HepG2 (cell line): ENCODE data around the gene CBY1. TPM values are rescaled to one million over a fixed set of nuclear protein-coding genes. Genes with fewer than 3 reads are reported as not detected.

Experiments used
- ARHGAP35 ChIP-seq: sonication (generic); formaldehyde crosslinking; IDR thresholded peaks from 2 replicates; pipeline ENCODE4 v1.9.0; 2022; ENCODE audit warnings: mild to moderate bottlenecking, inconsistent platforms, moderate library complexity, missing genetic modification reagents, borderline replicate concordance
- ATF7-NPFF ChIP-seq: sonication (generic); formaldehyde crosslinking; IDR thresholded peaks from 2 replicates; pipeline ENCODE4 v1.8.1; 2023; ENCODE audit warnings: mild to moderate bottlenecking, low read depth, missing genetic modification reagents, moderate library complexity
- MEIS2 ChIP-seq: sonication (generic); formaldehyde crosslinking; IDR thresholded peaks from 2 replicates; pipeline ENCODE4 v1.9.0; 2021; ENCODE audit warnings: mild to moderate bottlenecking, missing genetic modification reagents
- MYC ChIP-seq: sonication (generic); formaldehyde crosslinking; IDR thresholded peaks from 2 replicates; pipeline ENCODE4 v1.9.0; 2021; ENCODE audit warnings: missing genetic modification reagents, borderline replicate concordance
- RARA ChIP-seq: IDR thresholded peaks from 2 replicates; pipeline ENCODE4 v1.6.1; 2016; ENCODE audit warnings: missing genetic modification reagents, missing compliant biosample characterization
- ZNF30 ChIP-seq: sonication (generic); formaldehyde crosslinking; IDR thresholded peaks from 2 replicates; pipeline ENCODE4 v1.5.0; 2020; ENCODE audit warnings: mild to moderate bottlenecking, missing genetic modification reagents
- ZNF329 ChIP-seq: sonication (generic); formaldehyde crosslinking; IDR thresholded peaks from 2 replicates; pipeline ENCODE4 v1.9.0; 2021; ENCODE audit warnings: low read depth, mild to moderate bottlenecking, missing genetic modification reagents
- ZNF430 ChIP-seq: sonication (generic); formaldehyde crosslinking; IDR thresholded peaks from 2 replicates; pipeline ENCODE4 v1.9.0; 2021; ENCODE audit warnings: mild to moderate bottlenecking, missing genetic modification reagents
- ZNF768 ChIP-seq: sonication (generic); formaldehyde crosslinking; IDR thresholded peaks from 2 replicates; pipeline ENCODE4 v1.4.0; 2020; ENCODE audit warnings: missing genetic modification reagents
- ZSCAN12 ChIP-seq: sonication (generic); formaldehyde crosslinking; IDR thresholded peaks from 2 replicates; pipeline ENCODE4 v1.9.0; 2021; ENCODE audit warnings: mild to moderate bottlenecking, missing genetic modification reagents
- polyA plus RNA-seq, 8 experiments: library from polyadenylated mRNA; depleted of rRNA in 3 of 8; stranded (reverse) in 7 of 8; unstranded in 1 of 8; fragments of >200 nt; fragmentation: Illumina TruSeq in 4 of 8; extraction: Trizol in 4 of 8; gene quantifications; 2 replicates each; pipeline versions ENCODE4 v1.2.1 to v1.2.3, GENCODE V29; 2011 to 2016; ENCODE audit warnings: low read depth in 4 of 8, missing spikeins in 1 of 8, mixed read lengths in 1 of 8; ENCODE audit not compliant: insufficient read depth in 1 of 8
- total RNA-seq, 5 experiments: library from RNA; depleted of rRNA; stranded (reverse); fragments of >200 nt; fragmentation: Illumina TruSeq; extraction: Trizol; gene quantifications; 2 replicates each; pipeline ENCODE4 v1.2.3, GENCODE V29; 2016; ENCODE audit warnings: low read depth in 1 of 5
- TF ChIP-seq, protein P1 (sequence below): sonication (generic); formaldehyde crosslinking; IDR thresholded peaks from 2 replicates; pipeline ENCODE4 v1.5.0; 2020; ENCODE audit warnings: mild to moderate bottlenecking, missing genetic modification reagents, borderline replicate concordance
- TF ChIP-seq, protein P2 (sequence below): sonication (generic); formaldehyde crosslinking; IDR thresholded peaks from 2 replicates; pipeline ENCODE4 v1.5.1; 2020; ENCODE audit warnings: mild to moderate bottlenecking, missing genetic modification reagents, moderate library complexity
- TF ChIP-seq, protein P3 (sequence below): sonication (generic); formaldehyde crosslinking; IDR thresholded peaks from 2 replicates; pipeline ENCODE4 v1.4.0; 2020; ENCODE audit warnings: mild to moderate bottlenecking, missing genetic modification reagents
- TF ChIP-seq, protein P4 (sequence below): sonication (generic); formaldehyde crosslinking; IDR thresholded peaks from 2 replicates; pipeline ENCODE4 v1.5.0; 2020; ENCODE audit warnings: mild to moderate bottlenecking, missing genetic modification reagents, borderline replicate concordance

The CBY1 gene
- total and polyA plus RNA-seq, 2 of the 13 experiments (the other 11 are each of a cell fraction or from before 2014, with no cell fraction given): 19.7 to 20.3 TPM

DNA sequence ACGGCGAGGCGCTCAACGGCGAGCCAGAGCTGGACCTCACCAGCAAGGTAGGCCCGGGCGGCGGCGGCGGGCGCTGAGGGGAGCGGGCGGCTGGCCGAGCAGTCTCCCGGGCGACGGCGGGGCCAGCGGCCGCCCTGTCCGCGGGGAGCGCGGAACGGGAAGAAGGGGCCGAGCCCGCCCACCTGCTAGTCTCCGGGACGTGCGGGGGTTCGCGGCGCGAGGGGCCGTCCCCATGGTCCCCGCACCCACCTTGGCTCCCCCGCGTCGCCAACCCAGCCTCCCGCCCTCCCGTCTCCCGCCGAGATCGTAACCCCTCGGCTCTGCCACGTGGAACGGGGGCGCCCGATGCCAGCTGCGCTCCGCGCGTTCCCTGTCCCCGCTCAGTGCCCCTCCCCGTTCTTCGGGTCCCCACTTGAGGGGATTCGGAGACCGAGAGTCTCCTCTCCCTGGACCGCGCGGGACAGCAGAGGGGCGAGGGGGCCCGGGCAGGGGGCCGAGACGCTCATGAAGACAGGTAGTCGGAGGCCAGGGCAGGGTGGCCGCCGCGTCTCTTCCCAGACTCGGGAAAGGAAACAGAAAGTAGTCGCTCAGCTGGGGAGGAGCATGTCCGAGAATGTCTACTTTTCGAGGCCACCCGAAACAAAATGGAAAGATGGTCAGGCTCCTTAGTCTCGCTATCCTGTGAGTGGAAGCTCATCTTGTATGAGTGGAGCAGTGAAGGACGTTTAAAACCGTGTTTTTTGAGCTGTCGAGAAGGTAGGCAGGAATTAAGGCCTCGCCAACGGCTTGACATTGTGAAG is 49.9 kb downstream of the CBY1 start (continued):
- TF ChIP-seq, protein P1, sequence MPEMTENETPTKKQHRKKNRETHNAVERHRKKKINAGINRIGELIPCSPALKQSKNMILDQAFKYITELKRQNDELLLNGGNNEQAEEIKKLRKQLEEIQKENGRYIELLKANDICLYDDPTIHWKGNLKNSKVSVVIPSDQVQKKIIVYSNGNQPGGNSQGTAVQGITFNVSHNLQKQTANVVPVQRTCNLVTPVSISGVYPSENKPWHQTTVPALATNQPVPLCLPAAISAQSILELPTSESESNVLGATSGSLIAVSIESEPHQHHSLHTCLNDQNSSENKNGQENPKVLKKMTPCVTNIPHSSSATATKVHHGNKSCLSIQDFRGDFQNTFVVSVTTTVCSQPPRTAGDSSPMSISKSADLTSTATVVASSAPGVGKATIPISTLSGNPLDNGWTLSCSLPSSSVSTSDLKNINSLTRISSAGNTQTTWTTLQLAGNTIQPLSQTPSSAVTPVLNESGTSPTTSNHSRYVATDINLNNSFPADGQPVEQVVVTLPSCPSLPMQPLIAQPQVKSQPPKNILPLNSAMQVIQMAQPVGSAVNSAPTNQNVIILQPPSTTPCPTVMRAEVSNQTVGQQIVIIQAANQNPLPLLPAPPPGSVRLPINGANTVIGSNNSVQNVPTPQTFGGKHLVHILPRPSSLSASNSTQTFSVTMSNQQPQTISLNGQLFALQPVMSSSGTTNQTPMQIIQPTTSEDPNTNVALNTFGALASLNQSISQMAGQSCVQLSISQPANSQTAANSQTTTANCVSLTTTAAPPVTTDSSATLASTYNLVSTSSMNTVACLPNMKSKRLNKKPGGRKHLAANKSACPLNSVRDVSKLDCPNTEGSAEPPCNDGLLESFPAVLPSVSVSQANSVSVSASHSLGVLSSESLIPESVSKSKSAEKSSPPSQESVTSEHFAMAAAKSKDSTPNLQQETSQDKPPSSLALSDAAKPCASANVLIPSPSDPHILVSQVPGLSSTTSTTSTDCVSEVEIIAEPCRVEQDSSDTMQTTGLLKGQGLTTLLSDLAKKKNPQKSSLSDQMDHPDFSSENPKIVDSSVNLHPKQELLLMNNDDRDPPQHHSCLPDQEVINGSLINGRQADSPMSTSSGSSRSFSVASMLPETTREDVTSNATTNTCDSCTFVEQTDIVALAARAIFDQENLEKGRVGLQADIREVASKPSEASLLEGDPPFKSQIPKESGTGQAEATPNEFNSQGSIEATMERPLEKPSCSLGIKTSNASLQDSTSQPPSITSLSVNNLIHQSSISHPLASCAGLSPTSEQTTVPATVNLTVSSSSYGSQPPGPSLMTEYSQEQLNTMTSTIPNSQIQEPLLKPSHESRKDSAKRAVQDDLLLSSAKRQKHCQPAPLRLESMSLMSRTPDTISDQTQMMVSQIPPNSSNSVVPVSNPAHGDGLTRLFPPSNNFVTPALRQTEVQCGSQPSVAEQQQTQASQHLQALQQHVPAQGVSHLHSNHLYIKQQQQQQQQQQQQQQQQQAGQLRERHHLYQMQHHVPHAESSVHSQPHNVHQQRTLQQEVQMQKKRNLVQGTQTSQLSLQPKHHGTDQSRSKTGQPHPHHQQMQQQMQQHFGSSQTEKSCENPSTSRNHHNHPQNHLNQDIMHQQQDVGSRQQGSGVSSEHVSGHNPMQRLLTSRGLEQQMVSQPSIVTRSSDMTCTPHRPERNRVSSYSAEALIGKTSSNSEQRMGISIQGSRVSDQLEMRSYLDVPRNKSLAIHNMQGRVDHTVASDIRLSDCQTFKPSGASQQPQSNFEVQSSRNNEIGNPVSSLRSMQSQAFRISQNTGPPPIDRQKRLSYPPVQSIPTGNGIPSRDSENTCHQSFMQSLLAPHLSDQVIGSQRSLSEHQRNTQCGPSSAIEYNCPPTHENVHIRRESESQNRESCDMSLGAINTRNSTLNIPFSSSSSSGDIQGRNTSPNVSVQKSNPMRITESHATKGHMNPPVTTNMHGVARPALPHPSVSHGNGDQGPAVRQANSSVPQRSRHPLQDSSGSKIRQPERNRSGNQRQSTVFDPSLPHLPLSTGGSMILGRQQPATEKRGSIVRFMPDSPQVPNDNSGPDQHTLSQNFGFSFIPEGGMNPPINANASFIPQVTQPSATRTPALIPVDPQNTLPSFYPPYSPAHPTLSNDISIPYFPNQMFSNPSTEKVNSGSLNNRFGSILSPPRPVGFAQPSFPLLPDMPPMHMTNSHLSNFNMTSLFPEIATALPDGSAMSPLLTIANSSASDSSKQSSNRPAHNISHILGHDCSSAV (CRISPR knock-in tag): no peak
- TF ChIP-seq ZNF30 (CRISPR knock-in tag): no peak
- TF ChIP-seq, protein P2, sequence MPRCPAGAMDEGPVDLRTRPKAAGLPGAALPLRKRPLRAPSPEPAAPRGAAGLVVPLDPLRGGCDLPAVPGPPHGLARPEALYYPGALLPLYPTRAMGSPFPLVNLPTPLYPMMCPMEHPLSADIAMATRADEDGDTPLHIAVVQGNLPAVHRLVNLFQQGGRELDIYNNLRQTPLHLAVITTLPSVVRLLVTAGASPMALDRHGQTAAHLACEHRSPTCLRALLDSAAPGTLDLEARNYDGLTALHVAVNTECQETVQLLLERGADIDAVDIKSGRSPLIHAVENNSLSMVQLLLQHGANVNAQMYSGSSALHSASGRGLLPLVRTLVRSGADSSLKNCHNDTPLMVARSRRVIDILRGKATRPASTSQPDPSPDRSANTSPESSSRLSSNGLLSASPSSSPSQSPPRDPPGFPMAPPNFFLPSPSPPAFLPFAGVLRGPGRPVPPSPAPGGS (CRISPR knock-in tag): 0 out of 2 replicates have a peak, but pooled peaks have one; percentile 48
- peak; percentile 24; the same call in 1 of the 2 replicates for TF ChIP-seq RARA (CRISPR knock-in tag)
- TF ChIP-seq, protein P3, sequence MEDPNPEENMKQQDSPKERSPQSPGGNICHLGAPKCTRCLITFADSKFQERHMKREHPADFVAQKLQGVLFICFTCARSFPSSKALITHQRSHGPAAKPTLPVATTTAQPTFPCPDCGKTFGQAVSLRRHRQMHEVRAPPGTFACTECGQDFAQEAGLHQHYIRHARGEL: no peak
- peak; percentile 59; the same call in 1 of the 2 replicates for TF ChIP-seq MEIS2 (CRISPR knock-in tag)
- TF ChIP-seq ZNF430 (CRISPR knock-in tag): no peak
- 0 out of 2 replicates have a peak, but pooled peaks have one; percentile 26 for TF ChIP-seq ATF7-NPFF (CRISPR knock-in tag)
- TF ChIP-seq ZSCAN12 (CRISPR knock-in tag): no peak
- TF ChIP-seq, protein P4, sequence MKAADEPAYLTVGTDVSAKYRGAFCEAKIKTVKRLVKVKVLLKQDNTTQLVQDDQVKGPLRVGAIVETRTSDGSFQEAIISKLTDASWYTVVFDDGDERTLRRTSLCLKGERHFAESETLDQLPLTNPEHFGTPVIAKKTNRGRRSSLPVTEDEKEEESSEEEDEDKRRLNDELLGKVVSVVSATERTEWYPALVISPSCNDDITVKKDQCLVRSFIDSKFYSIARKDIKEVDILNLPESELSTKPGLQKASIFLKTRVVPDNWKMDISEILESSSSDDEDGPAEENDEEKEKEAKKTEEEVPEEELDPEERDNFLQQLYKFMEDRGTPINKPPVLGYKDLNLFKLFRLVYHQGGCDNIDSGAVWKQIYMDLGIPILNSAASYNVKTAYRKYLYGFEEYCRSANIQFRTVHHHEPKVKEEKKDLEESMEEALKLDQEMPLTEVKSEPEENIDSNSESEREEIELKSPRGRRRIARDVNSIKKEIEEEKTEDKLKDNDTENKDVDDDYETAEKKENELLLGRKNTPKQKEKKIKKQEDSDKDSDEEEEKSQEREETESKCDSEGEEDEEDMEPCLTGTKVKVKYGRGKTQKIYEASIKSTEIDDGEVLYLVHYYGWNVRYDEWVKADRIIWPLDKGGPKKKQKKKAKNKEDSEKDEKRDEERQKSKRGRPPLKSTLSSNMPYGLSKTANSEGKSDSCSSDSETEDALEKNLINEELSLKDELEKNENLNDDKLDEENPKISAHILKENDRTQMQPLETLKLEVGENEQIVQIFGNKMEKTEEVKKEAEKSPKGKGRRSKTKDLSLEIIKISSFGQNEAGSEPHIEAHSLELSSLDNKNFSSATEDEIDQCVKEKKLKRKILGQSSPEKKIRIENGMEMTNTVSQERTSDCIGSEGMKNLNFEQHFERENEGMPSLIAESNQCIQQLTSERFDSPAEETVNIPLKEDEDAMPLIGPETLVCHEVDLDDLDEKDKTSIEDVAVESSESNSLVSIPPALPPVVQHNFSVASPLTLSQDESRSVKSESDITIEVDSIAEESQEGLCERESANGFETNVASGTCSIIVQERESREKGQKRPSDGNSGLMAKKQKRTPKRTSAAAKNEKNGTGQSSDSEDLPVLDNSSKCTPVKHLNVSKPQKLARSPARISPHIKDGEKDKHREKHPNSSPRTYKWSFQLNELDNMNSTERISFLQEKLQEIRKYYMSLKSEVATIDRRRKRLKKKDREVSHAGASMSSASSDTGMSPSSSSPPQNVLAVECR (CRISPR knock-in tag): peak; percentile 72
- TF ChIP-seq ARHGAP35 (CRISPR knock-in tag): 0 out of 2 replicates have a peak, but pooled peaks have one; percentile 47
- TF ChIP-seq ZNF768 (CRISPR knock-in tag): peak; percentile 22; the same call in 1 of the 2 replicates
- no peak for TF ChIP-seq ZNF329 (CRISPR knock-in tag)
- TF ChIP-seq MYC (CRISPR knock-in tag): peak; percentile 72
